ENCODE results near the gene UPK3BL1.
A peak's percentile ranks its signal among the peaks of the same experiment; 100 is the strongest.
"Not testable (repeated sequence)": the region's sequence is repeated elsewhere in the genome, so short reads cannot be mapped to it uniquely, and the experiment has no call there.

The UPK3BL1 gene

DNA sequence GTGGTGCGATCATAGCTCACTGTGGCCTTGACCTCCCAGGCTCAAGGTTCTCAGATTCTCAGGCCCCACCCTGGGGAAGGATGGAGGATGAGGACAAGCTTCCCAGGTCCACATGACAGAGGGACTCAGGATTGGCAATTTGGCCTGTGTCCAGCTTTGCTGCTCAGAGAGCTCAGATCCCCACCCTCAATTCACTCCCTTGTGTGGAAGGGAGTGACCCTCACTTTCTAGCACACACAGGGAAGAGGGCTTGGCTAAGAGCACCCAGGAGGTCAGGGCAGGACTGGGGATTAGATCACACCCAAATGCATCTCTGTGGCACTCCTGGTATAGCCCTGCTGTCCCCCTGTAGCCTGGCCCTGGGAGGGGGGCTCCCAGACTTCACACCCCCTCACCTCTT lies 813 bp upstream of the UPK3BL1 start:
- not testable (repeated sequence) for H3K27me3 ChIP-seq; H3K4me3 ChIP-seq (ENCODE audit: low read depth, low read length); H3K4me1 ChIP-seq; H3K9me3 ChIP-seq; DNase-seq; H3K36me3 ChIP-seq

DNA sequence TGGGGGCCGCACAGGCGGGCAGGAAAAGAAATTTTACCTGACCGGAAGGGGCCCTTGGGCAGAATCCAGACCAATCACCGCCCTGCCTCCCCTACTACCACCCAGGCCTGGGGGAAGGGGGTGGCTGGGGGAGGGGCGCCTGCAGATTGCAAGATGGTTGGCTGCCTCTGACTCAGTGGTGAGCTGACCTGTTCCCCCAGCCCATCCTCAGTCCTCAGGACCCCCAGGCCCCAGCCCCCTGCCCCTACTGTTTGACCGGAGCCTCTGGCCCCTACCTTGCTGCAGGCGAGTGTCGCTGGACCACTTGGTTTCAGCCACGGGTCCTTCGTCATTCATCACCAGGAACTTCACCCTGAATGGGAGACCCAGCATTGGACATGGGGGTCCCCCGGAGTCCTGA lies 3.7 kb downstream of the UPK3BL1 start:
- not testable (repeated sequence) for H3K27me3 ChIP-seq; DNase-seq; H3K4me1 ChIP-seq; H3K9me3 ChIP-seq; H3K4me3 ChIP-seq (ENCODE audit: low read depth, low read length); H3K36me3 ChIP-seq

DNA sequence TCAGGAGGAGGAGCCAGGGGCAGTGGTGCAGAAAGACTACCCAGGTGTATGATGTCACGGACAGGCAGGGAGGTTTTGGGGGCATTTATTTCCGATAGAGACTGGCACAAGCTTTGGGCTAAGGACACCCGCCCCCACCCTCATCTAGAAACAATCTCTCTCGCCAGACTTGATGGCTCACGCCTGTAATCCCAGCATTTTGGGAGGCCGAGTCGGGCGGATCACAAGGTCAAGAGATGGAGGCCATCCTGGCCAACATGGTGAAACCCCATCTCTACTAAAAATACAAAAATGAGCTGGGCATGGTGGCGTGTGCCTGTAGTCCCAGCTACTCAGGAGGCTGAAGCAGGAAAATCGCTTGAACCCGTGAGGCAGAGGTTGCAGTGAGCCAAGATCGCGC lies 5.6 kb downstream of the UPK3BL1 start:
- not testable (repeated sequence) for H3K27me3 ChIP-seq; H3K4me3 ChIP-seq (ENCODE audit: low read depth, low read length); H3K36me3 ChIP-seq; H3K9me3 ChIP-seq; DNase-seq; H3K4me1 ChIP-seq

DNA sequence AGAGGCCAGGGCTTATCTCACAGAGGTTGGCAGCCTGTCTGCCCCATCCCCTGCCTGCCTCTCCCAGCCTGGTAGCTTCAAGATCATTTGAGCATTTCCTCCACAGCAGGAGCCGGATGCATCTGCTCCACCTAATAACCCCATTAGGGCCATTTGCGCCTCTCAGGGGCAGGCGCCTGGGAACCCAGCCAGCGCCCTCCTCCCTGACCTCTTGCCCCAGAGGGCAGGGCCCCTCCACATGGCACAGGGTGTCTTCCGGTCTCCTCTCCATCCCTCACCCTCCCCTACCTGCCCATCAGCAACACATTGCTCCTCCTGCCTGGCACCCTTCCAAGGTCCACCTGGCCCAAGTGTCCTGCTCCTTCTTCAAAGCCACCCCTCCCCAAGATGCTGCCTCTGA lies 7.2 kb downstream of the UPK3BL1 start:
- not testable (repeated sequence) for H3K27me3 ChIP-seq; H3K36me3 ChIP-seq; DNase-seq; H3K9me3 ChIP-seq; H3K4me3 ChIP-seq (ENCODE audit: low read depth, low read length); H3K4me1 ChIP-seq

DNA sequence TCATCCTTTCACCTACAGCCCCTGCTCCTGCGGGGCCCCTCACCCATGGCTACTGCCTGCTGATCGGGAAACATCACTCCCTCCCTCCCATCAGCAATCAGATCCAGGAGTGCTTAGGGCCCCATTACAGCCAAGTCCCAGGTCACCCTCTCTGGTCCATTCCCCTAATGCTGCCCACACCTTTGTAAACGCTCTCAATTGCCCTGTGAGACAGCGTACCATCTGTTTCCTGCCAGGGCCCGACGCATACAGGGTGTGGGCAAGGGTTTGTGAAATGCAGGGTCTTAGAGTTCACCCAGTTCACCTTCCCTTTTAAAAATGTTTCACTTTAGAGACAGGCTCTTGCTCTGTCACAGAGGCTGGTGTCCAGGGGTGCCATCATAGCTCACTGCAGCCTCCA lies 8.3 kb downstream of the UPK3BL1 start:
- H3K9me3 ChIP-seq; DNase-seq; H3K27me3 ChIP-seq; H3K4me3 ChIP-seq (ENCODE audit: low read depth, low read length); H3K4me1 ChIP-seq; H3K36me3 ChIP-seq: not testable (repeated sequence)

DNA sequence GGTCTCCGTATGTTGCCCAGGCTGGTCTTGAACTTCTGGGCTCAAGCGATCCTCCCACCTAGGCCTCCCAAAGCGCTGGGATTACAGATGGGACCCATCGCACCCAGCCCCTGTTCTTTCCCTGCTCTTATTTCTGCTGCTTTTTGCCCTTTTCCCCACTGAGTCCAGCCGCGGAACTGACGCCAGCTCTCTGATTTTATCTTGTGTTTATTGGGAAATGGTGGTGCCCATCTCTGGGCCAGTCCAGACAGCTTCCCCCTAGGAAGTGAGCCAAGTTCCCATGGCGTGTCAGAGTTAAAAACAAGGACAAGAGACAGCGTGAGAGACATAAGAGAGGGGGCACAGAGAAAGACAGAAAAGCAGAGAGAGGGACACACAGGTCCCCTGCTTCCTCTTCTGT lies 12.0 kb downstream of the UPK3BL1 start:
- not testable (repeated sequence) for H3K4me1 ChIP-seq; H3K36me3 ChIP-seq; H3K4me3 ChIP-seq (ENCODE audit: low read depth, low read length); H3K9me3 ChIP-seq; H3K27me3 ChIP-seq
- peak; percentile 48 for DNase-seq

DNA sequence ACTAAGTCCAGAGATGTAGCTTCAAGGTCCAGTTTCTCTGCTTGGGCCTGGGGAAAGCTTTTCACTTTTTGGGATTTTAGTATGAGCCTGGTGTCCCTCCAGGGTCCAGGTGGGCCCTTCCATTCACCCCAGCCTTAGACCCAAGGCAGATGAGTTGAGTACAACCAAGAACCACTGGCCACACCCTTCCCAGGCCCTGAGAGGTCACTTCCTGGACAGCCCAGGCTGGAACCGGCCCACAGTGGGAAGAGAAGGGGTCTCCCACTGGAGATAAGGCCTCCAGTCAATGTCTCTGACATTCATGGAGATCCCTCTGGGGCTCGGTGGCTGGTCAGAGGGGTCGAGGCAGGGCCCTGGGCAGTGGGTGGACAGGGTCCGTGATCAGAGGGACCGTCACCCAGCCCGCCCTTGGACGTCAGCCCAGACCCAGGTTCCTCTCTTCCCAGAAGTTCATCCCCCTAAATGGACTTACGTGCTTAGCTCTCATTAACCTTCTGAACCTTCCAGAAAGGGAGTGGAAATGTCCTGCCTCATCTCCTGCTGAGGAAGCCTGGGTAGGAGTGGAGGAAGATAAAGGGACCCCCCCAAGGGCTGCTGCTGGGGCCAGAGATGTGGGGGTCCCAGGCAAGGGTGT lies 15.2 kb downstream of the UPK3BL1 start:
- not testable (repeated sequence) for H3K4me3 ChIP-seq (ENCODE audit: low read depth, low read length); H3K9me3 ChIP-seq

DNA sequence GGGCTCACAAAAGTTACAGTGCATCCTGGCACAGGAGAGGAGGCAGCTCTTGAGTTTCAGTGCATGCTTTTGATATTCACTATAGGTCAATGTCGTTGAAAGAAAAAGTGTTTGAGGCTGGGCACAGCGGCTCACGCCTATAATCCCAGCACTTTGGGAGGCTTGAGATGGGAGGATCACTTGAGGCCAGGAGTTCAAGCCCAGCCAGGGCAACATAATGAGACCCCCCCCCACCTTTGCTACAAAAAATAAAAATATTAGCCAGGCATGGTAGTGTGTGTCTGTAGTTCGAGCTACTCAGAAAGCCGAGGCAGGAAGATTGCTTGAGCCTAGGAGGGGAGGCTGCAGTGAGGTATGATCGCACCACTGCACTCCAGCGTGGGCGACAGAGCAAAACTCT lies 24.5 kb downstream of the UPK3BL1 start:
- not testable (repeated sequence) for H3K27me3 ChIP-seq; H3K36me3 ChIP-seq; H3K9me3 ChIP-seq; DNase-seq; H3K4me1 ChIP-seq; H3K4me3 ChIP-seq (ENCODE audit: low read depth, low read length)

More for the DNA sequence above, 15.2 kb downstream of the UPK3BL1 start:
- H3K4me1 ChIP-seq, H3K36me3 ChIP-seq, H3K27me3 ChIP-seq, DNase-seq: not testable (repeated sequence)

DNA sequence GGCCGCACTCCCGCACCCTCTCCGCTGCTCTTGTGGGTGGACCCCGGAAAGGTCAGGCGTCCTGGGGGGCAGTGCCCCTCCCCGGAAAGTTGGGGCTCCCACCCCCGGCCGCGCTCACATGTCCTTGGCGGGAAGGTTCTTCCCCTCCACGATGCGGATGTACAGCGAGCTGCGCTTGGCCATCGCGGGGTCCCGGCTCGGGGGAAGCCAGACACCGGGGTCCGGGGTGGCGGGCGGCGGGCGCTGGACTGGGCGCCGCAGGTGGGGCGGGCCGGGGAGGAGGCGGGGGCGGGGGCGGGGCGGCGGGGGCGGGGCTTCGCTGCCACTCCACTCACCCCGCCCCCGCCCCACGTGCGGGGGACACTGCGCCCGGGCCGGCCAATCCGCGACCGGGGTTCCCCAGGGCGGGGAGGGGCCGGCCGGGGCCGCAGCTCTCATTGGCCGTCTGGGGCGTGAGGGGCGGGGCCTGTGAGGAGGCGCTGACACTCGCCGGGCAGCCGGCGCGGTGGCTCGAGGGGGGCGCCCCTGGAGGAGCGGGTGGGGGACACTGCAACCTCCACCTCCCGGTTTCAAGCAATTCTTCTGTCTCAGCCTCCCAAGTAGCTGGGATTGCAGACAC lies 26.0 kb downstream of the UPK3BL1 start, which contains the start of gene RASA4:
Gene RASA4 (minus strand): TSS at position 250 of the 619 bp plus-strand sequence. CDS start 67 bp downstream, at position 183.
- not testable (repeated sequence) for H3K9me3 ChIP-seq; H3K4me1 ChIP-seq; H3K4me3 ChIP-seq (ENCODE audit: low read depth, low read length); H3K27me3 ChIP-seq; H3K36me3 ChIP-seq
- DNase-seq: peak; percentile 32

DNA sequence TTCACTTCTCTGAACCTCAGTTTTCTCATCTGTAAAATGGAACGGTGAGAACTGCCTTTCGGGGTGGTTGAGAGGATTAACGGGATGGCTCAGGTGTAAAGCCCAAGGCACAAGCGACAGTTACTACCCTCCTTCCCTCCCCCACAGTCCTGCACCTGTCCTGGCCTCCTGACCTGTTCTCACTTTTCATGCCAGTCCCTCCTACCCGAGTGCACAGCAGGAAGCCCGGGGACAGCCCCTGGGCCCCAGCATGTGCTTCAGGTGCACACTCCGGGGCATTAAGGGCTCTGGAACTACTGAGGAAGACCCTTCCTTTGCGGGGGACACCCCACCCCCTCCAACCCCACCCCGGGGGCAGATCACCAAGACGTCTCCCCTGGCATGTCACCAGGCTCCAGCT lies 26.7 kb downstream of the UPK3BL1 start:
- not testable (repeated sequence) for DNase-seq; H3K27me3 ChIP-seq; H3K4me1 ChIP-seq; H3K36me3 ChIP-seq; H3K4me3 ChIP-seq (ENCODE audit: low read depth, low read length); H3K9me3 ChIP-seq

DNA sequence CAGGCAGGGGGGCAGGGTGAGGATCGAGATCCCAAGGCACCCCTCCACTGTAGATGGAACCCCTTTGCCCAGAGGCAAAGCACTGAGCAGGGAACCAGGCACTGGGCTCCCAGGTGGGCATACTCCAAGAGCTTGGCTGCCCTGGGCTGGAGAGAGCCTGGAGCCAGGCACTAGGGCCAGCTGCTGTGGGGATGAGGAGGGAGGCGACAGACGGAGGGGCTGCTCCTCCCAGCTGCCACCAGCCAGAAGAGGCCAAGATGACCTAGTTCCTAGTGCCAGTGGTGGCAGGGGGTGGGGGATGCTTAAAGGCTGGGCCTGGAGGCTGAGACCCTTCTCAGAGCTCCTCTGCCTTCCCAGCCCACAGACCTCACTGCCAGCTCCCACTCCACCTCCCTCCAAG lies 27.7 kb downstream of the UPK3BL1 start:
- H3K36me3 ChIP-seq; H3K9me3 ChIP-seq; H3K27me3 ChIP-seq; H3K4me1 ChIP-seq; DNase-seq; H3K4me3 ChIP-seq (ENCODE audit: low read depth, low read length): not testable (repeated sequence)

DNA sequence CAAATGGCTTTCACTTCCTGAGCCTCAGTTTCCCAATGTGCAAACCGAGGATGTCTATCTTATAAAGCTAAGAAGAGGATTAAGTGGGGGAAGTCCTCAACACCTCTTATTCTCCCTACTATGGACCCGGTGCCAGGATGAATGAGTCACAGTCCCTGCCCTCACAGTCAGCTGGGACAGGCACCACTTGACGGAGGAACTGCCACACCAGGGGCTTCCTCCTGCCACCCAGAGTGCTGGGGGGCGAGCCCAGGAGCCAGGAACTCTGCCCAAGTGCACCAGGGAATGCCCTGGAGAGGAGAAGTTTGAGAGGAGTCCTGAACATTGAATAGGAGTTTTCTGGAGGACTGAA lies 28.3 kb downstream of the UPK3BL1 start:
- not testable (repeated sequence) for H3K4me3 ChIP-seq (ENCODE audit: low read depth, low read length); H3K9me3 ChIP-seq; H3K27me3 ChIP-seq; H3K4me1 ChIP-seq; DNase-seq; H3K36me3 ChIP-seq

DNA sequence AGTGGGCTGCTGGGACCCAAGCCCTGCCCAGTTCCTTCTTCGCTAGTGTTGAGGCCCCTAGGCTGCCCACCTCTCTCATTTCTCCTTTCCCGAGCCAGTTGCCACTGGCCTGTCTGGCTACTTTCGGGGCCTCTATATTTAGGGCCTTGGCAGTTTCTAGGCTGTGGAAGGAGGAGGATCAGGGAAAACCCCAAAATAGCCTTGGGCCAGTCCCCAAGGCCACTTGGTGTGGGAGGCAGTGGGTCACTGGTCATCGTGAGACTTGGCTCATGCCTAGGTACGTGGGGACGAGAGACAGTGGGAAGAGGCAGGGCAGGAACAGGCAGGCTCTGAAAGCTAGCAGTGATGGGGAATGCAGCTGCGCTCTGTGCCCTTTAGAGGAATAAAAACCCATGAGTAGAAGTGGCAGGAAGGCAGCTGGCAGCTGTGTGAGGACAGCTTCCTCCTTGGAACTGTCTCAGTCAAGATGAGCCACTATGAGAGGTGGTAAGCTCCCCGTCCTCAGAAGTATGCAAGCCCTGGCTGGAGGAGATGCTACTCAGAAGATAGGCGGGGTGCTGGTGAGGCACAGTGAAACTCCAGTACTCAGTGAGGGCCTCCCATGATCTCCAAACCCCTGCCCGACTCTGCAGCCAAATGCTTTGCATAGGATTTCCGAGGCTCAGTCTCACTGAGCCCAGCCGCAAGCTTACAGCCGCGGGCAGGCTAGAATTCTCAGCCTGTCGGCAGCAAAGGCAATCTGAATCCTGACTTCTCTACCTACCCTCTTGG lies 28.8 kb downstream of the UPK3BL1 start:
- DNase-seq; H3K27me3 ChIP-seq; H3K4me1 ChIP-seq; H3K9me3 ChIP-seq; H3K36me3 ChIP-seq; H3K4me3 ChIP-seq (ENCODE audit: low read depth, low read length): not testable (repeated sequence)

DNA sequence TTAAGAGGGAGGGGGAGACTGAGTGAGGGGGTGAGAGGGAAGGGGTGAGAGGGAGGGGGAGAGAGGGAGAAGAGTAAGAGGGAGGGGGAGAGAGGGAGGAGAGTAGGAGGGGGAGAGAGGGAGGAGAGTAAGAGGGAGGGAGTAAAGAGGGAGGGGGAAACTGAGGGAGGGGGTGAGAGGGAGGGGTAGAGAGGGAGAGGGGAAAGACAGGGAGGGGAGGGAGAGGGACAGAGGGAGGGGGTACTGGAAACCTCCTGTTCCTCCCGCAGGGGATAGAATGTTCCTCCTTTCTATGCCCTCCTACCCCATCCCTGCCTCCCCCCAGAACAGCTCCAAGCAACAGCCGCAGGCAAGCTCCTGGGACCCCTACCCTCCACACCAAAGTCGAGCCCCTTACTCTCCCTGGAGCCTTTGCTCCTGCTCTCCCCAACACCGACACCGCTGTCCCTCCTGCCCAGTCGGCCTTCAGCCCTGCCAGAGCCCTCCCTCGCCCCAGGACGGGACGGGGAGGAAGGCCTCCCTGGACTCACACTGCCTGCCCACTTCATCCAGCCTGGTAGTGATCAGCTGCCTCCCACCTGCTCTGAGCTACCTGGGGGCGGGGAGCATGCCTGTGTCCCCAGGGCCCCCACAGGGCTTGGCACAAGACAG lies 30.8 kb downstream of the UPK3BL1 start:
- H3K4me1 ChIP-seq; H3K4me3 ChIP-seq (ENCODE audit: low read depth, low read length); H3K9me3 ChIP-seq; H3K36me3 ChIP-seq; H3K27me3 ChIP-seq: not testable (repeated sequence)
- peak; percentile 18 for DNase-seq

DNA sequence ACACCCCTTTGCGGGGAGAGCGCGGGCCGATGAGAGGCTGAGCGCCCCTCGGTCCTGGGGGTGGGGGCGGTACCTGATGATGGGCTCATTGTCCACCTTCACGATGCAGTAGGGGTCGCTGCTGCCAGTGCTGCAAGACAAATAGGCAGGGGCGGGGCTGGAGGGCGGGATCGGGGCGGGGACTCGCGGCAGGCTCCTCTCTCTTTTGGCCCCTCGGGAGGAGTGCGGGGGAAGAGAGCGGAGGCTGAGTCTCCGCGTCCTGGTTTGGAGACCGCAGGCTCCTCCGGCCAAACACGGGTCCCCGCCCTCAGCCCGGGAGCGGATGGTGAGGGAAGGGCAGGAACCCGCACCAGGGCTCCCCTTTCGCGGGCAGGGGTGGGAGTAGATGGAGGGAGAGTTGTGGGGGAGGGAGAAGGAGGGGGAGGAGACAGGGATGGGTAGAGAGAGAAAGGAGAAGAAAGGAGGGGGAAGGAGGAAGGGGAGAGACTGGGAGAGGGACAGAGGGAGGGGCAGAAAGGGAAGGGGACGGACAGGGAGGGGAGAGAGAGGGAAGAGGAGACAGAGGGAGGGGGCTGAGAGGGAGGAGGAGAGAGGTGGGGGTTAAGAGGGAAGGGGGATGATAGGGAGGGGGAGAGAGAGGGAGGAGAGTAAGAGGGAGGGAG lies 31.4 kb downstream of the UPK3BL1 start:
- not testable (repeated sequence) for H3K4me3 ChIP-seq (ENCODE audit: low read depth, low read length); H3K27me3 ChIP-seq; H3K9me3 ChIP-seq; DNase-seq; H3K36me3 ChIP-seq; H3K4me1 ChIP-seq

DNA sequence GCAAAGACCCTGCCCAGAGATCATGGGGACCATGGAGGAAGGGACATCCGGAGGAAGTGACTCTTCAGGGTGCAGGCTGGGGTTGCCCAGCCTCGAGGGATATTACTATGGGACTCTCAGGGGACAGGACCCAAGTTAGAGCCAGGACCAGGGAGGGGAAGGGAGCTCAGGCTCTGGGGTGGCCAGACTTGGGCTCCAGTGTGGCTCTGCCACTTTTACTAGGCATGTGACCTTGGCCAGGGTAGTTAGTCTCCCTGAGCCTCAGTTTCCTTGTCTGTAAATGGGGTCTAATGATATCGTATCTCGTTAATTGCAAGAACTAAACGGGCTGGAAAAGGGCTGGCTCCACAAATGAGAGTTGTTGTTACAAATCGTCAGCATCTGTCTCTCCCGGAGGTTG lies 32.1 kb downstream of the UPK3BL1 start:
- H3K4me3 ChIP-seq (ENCODE audit: low read depth, low read length); H3K4me1 ChIP-seq; H3K36me3 ChIP-seq; H3K9me3 ChIP-seq; H3K27me3 ChIP-seq; DNase-seq: not testable (repeated sequence)
